Erythroblast (primary cell): ENCODE results near the gene VAV1.

Source experiments
- GATA1 ChIP-seq: IDR thresholded peaks from 2 replicates; pipeline ENCODE4 v1.6.1; 2011; ENCODE audit warnings: low read depth, mild to moderate bottlenecking, control low read depth, low read length, moderate library complexity
- POLR2A ChIP-seq: IDR thresholded peaks from 2 replicates; pipeline ENCODE4 v1.6.1; 2011; ENCODE audit warnings: mild to moderate bottlenecking, low read length

- TF ChIP-seq POLR2A (no peak), GATA1 (no peak)
These were observed 39.0 kb upstream of the VAV1 start for GRCh38 chr19:6733338-6734095.
